ENCODE measurements around the gene EHBP1.

The EHBP1 gene

GRCh38 chr2:62844311-62845090 is 139.0 kb downstream of the EHBP1 start:
- no peak for DNase-seq (ENCODE audit: low read depth)
- no peak for TF ChIP-seq POLR2A (IDR thresholded peaks at IDR 0.05; ENCODE audit: extremely low read depth, insufficient read length)
- TF ChIP-seq, protein P1, sequence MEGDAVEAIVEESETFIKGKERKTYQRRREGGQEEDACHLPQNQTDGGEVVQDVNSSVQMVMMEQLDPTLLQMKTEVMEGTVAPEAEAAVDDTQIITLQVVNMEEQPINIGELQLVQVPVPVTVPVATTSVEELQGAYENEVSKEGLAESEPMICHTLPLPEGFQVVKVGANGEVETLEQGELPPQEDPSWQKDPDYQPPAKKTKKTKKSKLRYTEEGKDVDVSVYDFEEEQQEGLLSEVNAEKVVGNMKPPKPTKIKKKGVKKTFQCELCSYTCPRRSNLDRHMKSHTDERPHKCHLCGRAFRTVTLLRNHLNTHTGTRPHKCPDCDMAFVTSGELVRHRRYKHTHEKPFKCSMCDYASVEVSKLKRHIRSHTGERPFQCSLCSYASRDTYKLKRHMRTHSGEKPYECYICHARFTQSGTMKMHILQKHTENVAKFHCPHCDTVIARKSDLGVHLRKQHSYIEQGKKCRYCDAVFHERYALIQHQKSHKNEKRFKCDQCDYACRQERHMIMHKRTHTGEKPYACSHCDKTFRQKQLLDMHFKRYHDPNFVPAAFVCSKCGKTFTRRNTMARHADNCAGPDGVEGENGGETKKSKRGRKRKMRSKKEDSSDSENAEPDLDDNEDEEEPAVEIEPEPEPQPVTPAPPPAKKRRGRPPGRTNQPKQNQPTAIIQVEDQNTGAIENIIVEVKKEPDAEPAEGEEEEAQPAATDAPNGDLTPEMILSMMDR (IDR thresholded peaks at IDR 0.05; ENCODE audit: low read depth, low read length), result no peak
- TF ChIP-seq, protein P2, sequence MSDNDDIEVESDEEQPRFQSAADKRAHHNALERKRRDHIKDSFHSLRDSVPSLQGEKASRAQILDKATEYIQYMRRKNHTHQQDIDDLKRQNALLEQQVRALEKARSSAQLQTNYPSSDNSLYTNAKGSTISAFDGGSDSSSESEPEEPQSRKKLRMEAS (IDR thresholded peaks at IDR 0.05; ENCODE audit: low read depth, low read length), result no peak
- TF ChIP-seq MYC (IDR thresholded peaks at IDR 0.05; ENCODE audit: low read depth, low read length), result no peak
- H3K4me3 ChIP-seq (ENCODE audit: low read depth, low read length), result no peak overlapping the region

DNA sequence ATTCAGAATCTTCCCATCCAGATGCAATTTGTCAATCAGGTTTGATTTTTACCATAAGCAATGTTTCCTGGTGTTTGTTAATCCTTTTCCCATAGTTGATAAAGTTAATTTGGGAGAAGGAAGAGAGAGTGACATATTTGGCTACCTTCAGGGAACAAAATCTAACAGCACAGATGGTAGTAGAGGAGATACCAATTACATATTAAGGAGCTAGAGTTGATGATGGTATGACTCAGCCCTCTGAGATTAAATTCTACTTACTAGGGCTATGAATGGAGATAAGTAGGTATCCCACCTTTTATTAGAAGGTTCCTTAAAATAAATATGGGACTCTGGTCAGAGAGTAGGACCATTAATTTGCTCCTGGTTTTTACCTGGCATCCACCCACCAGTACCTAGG is 139.7 kb downstream of the EHBP1 start:
- H3K4me3 ChIP-seq (ENCODE audit: low read depth, low read length), result no peak overlapping the region
- no peak for DNase-seq (ENCODE audit: low read depth)
- TF ChIP-seq MYC (IDR thresholded peaks at IDR 0.05; ENCODE audit: low read depth, low read length), result no peak

DNA sequence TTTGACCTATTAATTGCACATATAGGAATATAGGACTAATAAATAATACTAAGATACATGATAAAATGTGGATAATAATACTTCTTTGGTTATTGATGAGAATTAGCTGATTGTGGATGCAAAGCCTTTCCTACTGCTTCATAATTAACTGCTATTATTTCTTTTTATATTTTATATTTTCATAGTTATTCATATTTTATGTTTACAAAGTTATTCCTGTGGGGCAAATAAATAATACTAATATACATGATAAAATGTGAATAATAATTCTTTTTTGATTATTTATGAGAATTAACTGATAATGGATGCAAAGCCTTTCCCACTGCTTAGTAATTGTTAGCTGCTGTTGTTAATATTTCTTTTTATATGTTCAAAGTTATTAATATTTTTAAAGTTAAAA is 146.7 kb downstream of the EHBP1 start:
- no peak overlapping the region for H3K4me3 ChIP-seq (ENCODE audit: low read depth, low read length)
- TF ChIP-seq, protein P2 (IDR thresholded peaks at IDR 0.05; ENCODE audit: low read depth, low read length), result no peak
- TF ChIP-seq POLR2A (IDR thresholded peaks at IDR 0.05; ENCODE audit: extremely low read depth, insufficient read length), result no peak
- TF ChIP-seq, protein P1 (IDR thresholded peaks at IDR 0.05; ENCODE audit: low read depth, low read length), result no peak
- DNase-seq (ENCODE audit: low read depth), result no peak

GRCh38 chr2:62854600-62855514 is 149.3 kb downstream of the EHBP1 start:
- H3K4me3 ChIP-seq (ENCODE audit: low read depth, low read length), result no peak overlapping the region
- DNase-seq (ENCODE audit: low read depth), result no peak
- TF ChIP-seq, protein P2 (IDR thresholded peaks at IDR 0.05; ENCODE audit: low read depth, low read length), result no peak
- TF ChIP-seq MYC (IDR thresholded peaks at IDR 0.05; ENCODE audit: low read depth, low read length), result no peak
- TF ChIP-seq POLR2A (IDR thresholded peaks at IDR 0.05; ENCODE audit: extremely low read depth, insufficient read length), result no peak
- TF ChIP-seq, protein P1 (IDR thresholded peaks at IDR 0.05; ENCODE audit: low read depth, low read length), result no peak

DNA sequence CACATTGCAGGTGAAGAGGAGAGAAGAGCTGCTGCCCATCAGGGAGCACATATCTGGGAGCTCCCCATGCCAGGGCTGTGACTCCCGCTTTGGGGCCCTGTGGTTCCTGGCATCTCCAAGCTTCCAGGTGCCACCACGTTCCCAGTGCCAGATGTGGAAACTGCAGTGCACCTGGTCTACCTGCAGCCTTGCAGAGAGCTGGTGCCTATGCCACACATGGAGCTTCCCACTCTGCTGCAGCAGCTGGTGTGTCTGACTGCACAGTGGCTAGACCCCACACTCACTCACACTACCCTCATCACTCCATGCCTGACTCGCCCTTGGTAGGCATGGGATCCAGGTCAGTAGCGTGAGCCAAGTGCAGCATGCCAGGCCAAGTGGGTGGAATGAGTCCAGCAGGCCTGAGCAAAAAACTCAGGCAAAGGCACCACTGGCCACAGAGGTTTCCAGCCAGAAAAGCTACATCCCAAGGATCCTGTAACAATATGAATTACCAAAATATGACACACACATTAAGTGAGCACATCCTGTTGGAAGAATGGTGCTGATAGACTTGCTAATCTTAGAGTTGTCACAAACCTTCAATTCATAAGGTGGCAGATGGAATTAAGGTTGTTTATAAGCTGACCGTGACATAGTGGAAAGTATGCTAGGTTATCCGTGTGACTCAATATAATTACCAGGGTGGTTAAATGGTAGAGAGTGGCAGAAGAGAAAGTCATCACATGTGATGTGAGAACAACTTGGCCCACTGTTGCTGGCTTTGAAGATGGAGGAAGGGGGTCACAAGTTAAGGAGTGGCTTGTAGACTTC is 150.9 kb downstream of the EHBP1 start:
- no peak overlapping the region for H3K4me3 ChIP-seq (ENCODE audit: low read depth, low read length)
- DNase-seq (ENCODE audit: low read depth), result no peak
- no peak for TF ChIP-seq POLR2A (IDR thresholded peaks at IDR 0.05; ENCODE audit: extremely low read depth, insufficient read length)
- TF ChIP-seq, protein P1 (IDR thresholded peaks at IDR 0.05; ENCODE audit: low read depth, low read length), result no peak
- TF ChIP-seq MYC (IDR thresholded peaks at IDR 0.05; ENCODE audit: low read depth, low read length), result no peak
- TF ChIP-seq, protein P2 (IDR thresholded peaks at IDR 0.05; ENCODE audit: low read depth, low read length), result no peak
